Coronary artery (tissue), 2 donors: ENCODE measurements around the gene TST.

Experiments
- DNase-seq: peaks from one replicate; pipeline ENCODE4 v3.0.0-alpha.2; 2017; ENCODE audit warnings: low spot score
- H3K27ac ChIP-seq, 2 donors: fragments of 200-600 bp; sonication (generic); one replicate each; pipeline ENCODE4 v1.5.1; 2016 to 2019
- H3K4me3 ChIP-seq: fragments of 200-600 bp; sonication (generic); 2 replicates; pipeline ENCODE4 v1.5.1; 2016; ENCODE audit warnings: mild to moderate bottlenecking, moderate library complexity
- CTCF ChIP-seq: fragments of 200-600 bp; sonication (generic); IDR thresholded peaks from one replicate; pipeline ENCODE4 v1.5.1; 2019; ENCODE audit warnings: antibody characterized with exemption

Gene TST

GRCh38 chr22:37058917-37059701 is 39.9 kb upstream of the TST start:
- no peak for TF ChIP-seq CTCF
- DNase-seq: no peak
- Histone ChIP-seq H3K4me3 (no peak overlapping the region), H3K27ac (no peak overlapping the region)

GRCh38 chr22:37057796-37058510 is 38.7 kb upstream of the TST start:
- TF ChIP-seq CTCF: no peak
- no peak overlapping the region for H3K27ac ChIP-seq
- DNase-seq: no peak
- H3K4me3 ChIP-seq: no peak overlapping the region

- H3K4me3 ChIP-seq: no peak overlapping the region
- H3K27ac ChIP-seq: no peak overlapping the region
- no peak for DNase-seq
- no peak for TF ChIP-seq CTCF
Measured at GRCh38 chr22:37057226-37057625, 38.0 kb upstream of the TST start.

GRCh38 chr22:37056246-37056645 is 37.0 kb upstream of the TST start:
- no peak for TF ChIP-seq CTCF

GRCh38 chr22:37054600-37055365 is 35.5 kb upstream of the TST start:
- DNase-seq: no peak
- H3K27ac ChIP-seq: no peak overlapping the region
- TF ChIP-seq CTCF: no peak
- H3K4me3 ChIP-seq: no peak overlapping the region

More at GRCh38 chr22:37056246-37056645, 37.0 kb upstream of the TST start:
- no peak overlapping the region for H3K4me3 ChIP-seq
- H3K27ac ChIP-seq: no peak overlapping the region
- DNase-seq: no peak

GRCh38 chr22:37054056-37054395 is 34.8 kb upstream of the TST start:
- no peak overlapping the region for H3K27ac ChIP-seq
- DNase-seq: no peak

More at GRCh38 chr22:37054056-37054395, 34.8 kb upstream of the TST start:
- no peak overlapping the region for H3K4me3 ChIP-seq
- no peak for TF ChIP-seq CTCF
